Measurements from ENCODE around the gene UBL7. TPM values are rescaled to one million over a fixed set of nuclear protein-coding genes. Genes with fewer than 3 reads are reported as not detected.

The UBL7 gene
- total and polyA plus RNA-seq, 2 donors (not counting 1 experiment from before 2014, with no cell fraction given) = 44.4 to 73.9 TPM

DNA sequence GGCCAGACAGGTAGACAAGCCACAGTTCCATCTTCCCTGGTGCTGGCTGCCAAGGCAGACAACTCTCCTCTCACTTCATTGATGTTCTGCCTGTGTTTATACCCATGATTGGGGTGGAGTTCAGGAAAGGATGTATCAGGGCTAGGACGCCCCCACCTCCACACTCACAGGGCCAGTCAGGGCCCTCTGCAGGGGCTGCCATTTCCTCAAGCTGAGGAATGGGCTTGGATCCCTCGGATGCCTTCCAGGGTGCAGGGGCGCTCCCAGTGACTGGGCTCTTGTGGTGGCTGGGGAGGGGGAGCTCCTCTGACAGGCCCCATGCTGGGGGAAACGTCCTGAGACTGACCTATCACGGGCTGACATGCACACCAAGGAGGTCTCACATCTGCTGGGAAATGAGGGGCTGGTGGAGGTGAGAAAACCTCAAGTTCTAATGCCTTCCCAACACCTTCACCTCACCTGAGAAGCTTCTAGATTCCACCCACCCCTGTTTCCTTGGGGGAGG, 58.6 kb downstream of the UBL7 start:
- no peak overlapping the region for H2AFZ ChIP-seq (ENCODE audit: insufficient read depth, low read depth, low read length, poor library complexity, severe bottlenecking)
- ChIA-PET CTCF (interaction anchor here (0.9 to 9.5 kb wide), 10 partner anchors 8 to 39 kb away, joined by 3 to 153 read pairs (median 6); no protein-coding TSS in a partner anchor), POLR2A (interaction anchor here (0.9 to 8.4 kb wide), 11 partner anchors 9 to 385 kb away, joined by 3 to 64 read pairs (median 6); partner anchors contain the start of genes SEMA7A and UBL7)
- Mint-ChIP-seq H3K9me3 (ENCODE audit: insufficient read depth) (no peaks in the 10 kb centered on the region), H3K4me1 (peaks cover 92% of the 10 kb centered on the region), H3K27ac (peak overlapping the region; percentile 57), H3K27me3 (no peaks in the 10 kb centered on the region), H3K4me3 (peak overlapping the region; percentile 49)
- H4K20me1 ChIP-seq (ENCODE audit: control insufficient read depth, insufficient read depth, low read length, poor library complexity, severe bottlenecking) = no peaks in the 10 kb centered on the region
- TF ChIP-seq, protein P1, sequence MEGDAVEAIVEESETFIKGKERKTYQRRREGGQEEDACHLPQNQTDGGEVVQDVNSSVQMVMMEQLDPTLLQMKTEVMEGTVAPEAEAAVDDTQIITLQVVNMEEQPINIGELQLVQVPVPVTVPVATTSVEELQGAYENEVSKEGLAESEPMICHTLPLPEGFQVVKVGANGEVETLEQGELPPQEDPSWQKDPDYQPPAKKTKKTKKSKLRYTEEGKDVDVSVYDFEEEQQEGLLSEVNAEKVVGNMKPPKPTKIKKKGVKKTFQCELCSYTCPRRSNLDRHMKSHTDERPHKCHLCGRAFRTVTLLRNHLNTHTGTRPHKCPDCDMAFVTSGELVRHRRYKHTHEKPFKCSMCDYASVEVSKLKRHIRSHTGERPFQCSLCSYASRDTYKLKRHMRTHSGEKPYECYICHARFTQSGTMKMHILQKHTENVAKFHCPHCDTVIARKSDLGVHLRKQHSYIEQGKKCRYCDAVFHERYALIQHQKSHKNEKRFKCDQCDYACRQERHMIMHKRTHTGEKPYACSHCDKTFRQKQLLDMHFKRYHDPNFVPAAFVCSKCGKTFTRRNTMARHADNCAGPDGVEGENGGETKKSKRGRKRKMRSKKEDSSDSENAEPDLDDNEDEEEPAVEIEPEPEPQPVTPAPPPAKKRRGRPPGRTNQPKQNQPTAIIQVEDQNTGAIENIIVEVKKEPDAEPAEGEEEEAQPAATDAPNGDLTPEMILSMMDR (IDR thresholded peaks at IDR 0.05) = no peak
- no peak for TF ChIP-seq EZH2 (IDR thresholded peaks at IDR 0.05; ENCODE audit: borderline replicate concordance, insufficient read depth, low read depth, low read length, poor library complexity, severe bottlenecking)
- no peak for ATAC-seq (ENCODE audit: low read depth)
- 64% methylated on average over 2 of the region's 5 CpGs for WGBS (ENCODE audit: insufficient coverage)
- peak overlapping the region; percentile 22 for H3K9ac ChIP-seq (ENCODE audit: low read length)
- peaks cover 0 to 4% (median 0%) of the 10 kb centered on the region in 3 donors for H3K9me3 ChIP-seq (ENCODE audit: control extremely low read depth in 1 of 3, control insufficient read depth in 2 of 3, insufficient read depth in 1 of 3, low read length in 2 of 3)
- H3K27me3 ChIP-seq (replicated peaks in 1 of 4; ENCODE audit: control extremely low read depth in 1 of 4, control insufficient read depth in 3 of 4, insufficient read depth in 4 of 4, low read length in 3 of 4) = no peaks in the 10 kb centered on the region
- no peak for DNase-seq
- intact Hi-C loops (cut with micrococcal nuclease) = loop anchor here (1.0 kb wide), 1 partner anchor 27 kb away; no protein-coding TSS in a partner anchor
- H3K4me1 ChIP-seq (ENCODE audit: control insufficient read depth in 2 of 2, insufficient read depth in 2 of 2, low read length in 2 of 2) = peaks cover 86 to 99% of the 10 kb centered on the region in 2 donors
- peaks cover 10% of the 10 kb centered on the region for H3K79me2 ChIP-seq (ENCODE audit: control insufficient read depth, insufficient read depth, low read length)
- no peaks in the 10 kb centered on the region for H3K36me3 ChIP-seq (replicated peaks in 1 of 2; ENCODE audit: control extremely low read depth in 1 of 2, control insufficient read depth in 1 of 2, extremely low read depth in 1 of 2, insufficient read depth in 2 of 2, low read length in 1 of 2)
- H3K4me3 ChIP-seq (ENCODE audit: control extremely low read depth in 1 of 5, extremely low read depth in 1 of 5, insufficient read depth in 1 of 5, low read depth in 2 of 5, low read length in 4 of 5) = peak overlapping the region in 2 of 5 experiments; percentile 9 to 41
- H3K4me2 ChIP-seq (replicated peaks; ENCODE audit: low read depth, low read length, poor library complexity, severe bottlenecking) = peak overlapping the region; percentile 80
- H3K27ac ChIP-seq (ENCODE audit: low read length in 2 of 2) = peak overlapping the region; percentile 76

Measured in B cell (primary cell).